Naive thymus-derived CD4-positive, alpha-beta T cell (primary cell): Measurements from ENCODE around the gene EFNA4. TPM values are rescaled to one million over a fixed set of nuclear protein-coding genes. Genes with fewer than 3 reads are reported as not detected.

Source experiments
- ATAC-seq: fragments of 150-1000 bp; cut with Tn5 transposase; 2 replicates; pipeline ENCODE4 v1.10.0; 2021; ENCODE audit warnings: mild to moderate bottlenecking, moderate library complexity
- CTCF ChIA-PET: fragments of 350-600 bp; sonication (Branson Sonifier 250); formaldehyde crosslinking; loops from one replicate; lab custom pipeline; 2021; ENCODE audit warnings: antibody characterized with exemption; lab: Charles Lee
- POLR2A ChIA-PET: fragments of 350-600 bp; sonication (Branson Sonifier 250); formaldehyde crosslinking; loops from one replicate; lab custom pipeline; 2021; ENCODE audit warnings: antibody characterized with exemption, inconsistent platforms; lab: Charles Lee
- DNase-seq, 9 donors: peaks; one replicate each; pipeline versions ENCODE4 v3.0.0 to v3.0.0-alpha.2; 2020 to 2022; ENCODE audit warnings: mixed read lengths in 1 of 9
- H3K27ac ChIP-seq: one replicate; pipeline ENCODE4 v1.7.0; 2013; ENCODE audit warnings: mild to moderate bottlenecking, low read depth, low read length, moderate library complexity
- H3K27me3 ChIP-seq, 2 donors: one replicate each; pipeline ENCODE4 v1.7.0; 2013; ENCODE audit warnings: low read length in 2 of 2, mild to moderate bottlenecking in 2 of 2, moderate library complexity in 2 of 2; ENCODE audit not compliant: control insufficient read depth in 2 of 2, insufficient read depth in 2 of 2
- H3K36me3 ChIP-seq, 3 experiments: 1 replicate in 2 of 3; 2 replicates in 1 of 3; pipeline ENCODE4 v1.7.0; 2013; ENCODE audit warnings: low read length in 3 of 3, mild to moderate bottlenecking in 3 of 3, moderate library complexity in 1 of 3; ENCODE audit not compliant: insufficient read depth in 3 of 3, control insufficient read depth in 2 of 3
- H3K4me1 ChIP-seq, 2 donors: one replicate each; pipeline ENCODE4 v1.7.0; 2013; ENCODE audit warnings: low read length in 2 of 2, mild to moderate bottlenecking in 2 of 2, moderate library complexity in 1 of 2; ENCODE audit not compliant: control insufficient read depth in 2 of 2, insufficient read depth in 2 of 2
- H3K4me3 ChIP-seq: 2 replicates; pipeline ENCODE4 v1.7.0; 2013; ENCODE audit warnings: mild to moderate bottlenecking, low read length
- H3K9me3 ChIP-seq, 3 experiments: 1 replicate in 2 of 3; 2 replicates in 1 of 3; pipeline ENCODE4 v1.7.0; 2013; ENCODE audit warnings: low read length in 3 of 3; ENCODE audit not compliant: control insufficient read depth in 2 of 3
- H3K27ac Mint-ChIP-seq, 9 donors: one replicate each; pipeline ENCODE4 v1.8.0; 2020 to 2022; ENCODE audit warnings: mixed read lengths in 9 of 9, mild to moderate bottlenecking in 8 of 9, moderate library complexity in 5 of 9, inconsistent platforms in 2 of 9
- H3K27me3 Mint-ChIP-seq, 5 donors: one replicate each; pipeline ENCODE4 v1.8.0; 2021 to 2022; ENCODE audit warnings: mixed read lengths in 5 of 5, mild to moderate bottlenecking in 1 of 5
- H3K36me3 Mint-ChIP-seq, 5 donors: one replicate each; pipeline ENCODE4 v1.8.0; 2020 to 2022; ENCODE audit warnings: mixed read lengths in 5 of 5, mild to moderate bottlenecking in 3 of 5, inconsistent platforms in 1 of 5
- H3K4me1 Mint-ChIP-seq, 7 donors: one replicate each; pipeline ENCODE4 v1.8.0; 2020 to 2022; ENCODE audit warnings: mixed read lengths in 7 of 7, mild to moderate bottlenecking in 3 of 7, inconsistent platforms in 1 of 7
- H3K4me3 Mint-ChIP-seq, 10 donors: one replicate each; pipeline ENCODE4 v1.8.0; 2020 to 2022; ENCODE audit warnings: mild to moderate bottlenecking in 10 of 10, mixed read lengths in 10 of 10, moderate library complexity in 6 of 10, inconsistent platforms in 2 of 10
- H3K9me3 Mint-ChIP-seq, 11 donors: one replicate each; pipeline ENCODE4 v1.8.0; 2020 to 2022; ENCODE audit warnings: mixed read lengths in 11 of 11, mild to moderate bottlenecking in 4 of 11, inconsistent platforms in 1 of 11, moderate library complexity in 1 of 11
- intact Hi-C, 2 donors: fragments of 100-400 bp; cut with micrococcal nuclease; formaldehyde crosslinking; loops; one replicate each; pipeline ENCODE4 v1.15.1; 2023
- polyA plus RNA-seq, 2 donors: library from polyadenylated mRNA; unstranded; fragments of 300-500 nt; fragmentation: Illumina TruSeq; gene quantifications; one replicate each; pipeline ENCODE4 v1.2.3, GENCODE V29; 2021
- total RNA-seq, 6 experiments: library from RNA in 5 of 6; stranded (reverse) in 5 of 6; gene quantifications; 1 replicate in 5 of 6; 2 replicates in 1 of 6; pipeline ENCODE4 v1.2.3 and lab custom pipeline; 2021 to 2026

Gene EFNA4
- total and polyA plus RNA-seq, 7 experiments from 2014 or later: 2.1 to 9.4 (median 4.8) TPM

GRCh38 chr1:155083052-155083541 is 19.6 kb downstream of the EFNA4 start:
- peaks cover 0 to 4% (median 0%) of the 10 kb centered on the region in 11 donors for H3K9me3 Mint-ChIP-seq
- peaks cover 17 to 52% (median 31%) of the 10 kb centered on the region in 5 donors for H3K27me3 Mint-ChIP-seq
- ChIA-PET POLR2A (interaction anchor here (1.0 to 4.4 kb wide), 3 partner anchors 11 to 24 kb away, joined by 3 to 51 read pairs (median 3); partner anchors contain the start of gene EFNA4), CTCF (interaction anchor here (1.0 to 4.7 kb wide), 3 partner anchors 9 to 21 kb away, joined by 3 to 131 read pairs (median 25); partner anchors contain the start of gene EFNA4)
- intact Hi-C loops: loop anchor here (5.0 to 10.0 kb wide), 3 partner anchors 54 to 608 kb away; partner anchors contain the start of genes PBXIP1 (in 1 of the 2) and SLC50A1 (in 1 of the 2)
- H3K36me3 Mint-ChIP-seq: peaks cover 0 to 4% (median 0%) of the 10 kb centered on the region in 5 donors
- no peak for ATAC-seq
- peaks cover 30 to 55% (median 50%) of the 10 kb centered on the region in 7 donors for H3K4me1 Mint-ChIP-seq
- DNase-seq: no peak
- no peak overlapping the region for H3K4me3 ChIP-seq
- H3K9me3 ChIP-seq: no peaks in the 10 kb centered on the region
- H3K4me1 ChIP-seq: peaks cover 61 to 63% of the 10 kb centered on the region in 2 donors
- H3K27me3 ChIP-seq: peaks cover 28 to 31% of the 10 kb centered on the region in 2 donors
- no peak overlapping the region for H3K27ac ChIP-seq
- H3K27ac Mint-ChIP-seq: no peak overlapping the region
- H3K36me3 ChIP-seq: no peaks in the 10 kb centered on the region
- H3K4me3 Mint-ChIP-seq: peak overlapping the region in 8 of 10 donors; percentile 60 to 90 (median 70)

GRCh38 chr1:155083865-155084721 is 20.6 kb downstream of the EFNA4 start:
- Mint-ChIP-seq H3K4me3 (peak overlapping the region; percentile 88 to 100 (median 94)), H3K36me3 (peaks cover 0 to 4% (median 0%) of the 10 kb centered on the region in 5 donors), H3K27me3 (peaks cover 17 to 49% (median 31%) of the 10 kb centered on the region in 5 donors), H3K4me1 (peaks cover 30 to 51% (median 49%) of the 10 kb centered on the region in 7 donors), H3K9me3 (peaks cover 0 to 4% (median 0%) of the 10 kb centered on the region in 11 donors), H3K27ac (peak overlapping the region in 8 of 9 donors; percentile 67 to 98 (median 90))
- H3K4me1 ChIP-seq: peaks cover 58 to 59% of the 10 kb centered on the region in 2 donors
- intact Hi-C loops: loop anchor here (1.0 to 10.0 kb wide), 10 partner anchors 21 to 609 kb away; partner anchors contain the start of genes EFNA4 (in 2 of the 2), KRTCAP2 (in 2 of the 2), SLC50A1 (in 2 of the 2) and TRIM46 (in 2 of the 2)
- H3K27me3 ChIP-seq: peaks cover 28 to 31% of the 10 kb centered on the region in 2 donors
- CTCF ChIA-PET: interaction anchor here (0.8 to 4.7 kb wide), 14 partner anchors 9 to 142 kb away, joined by 3 to 131 read pairs (median 6); partner anchors contain the start of genes ADAM15, EFNA4, KRTCAP2 and PBXIP1
- POLR2A ChIA-PET: interaction anchor here (1.0 to 4.4 kb wide), 8 partner anchors 9 to 524 kb away, joined by 3 to 51 read pairs (median 3); partner anchors contain the start of gene EFNA4
- no peaks in the 10 kb centered on the region for H3K9me3 ChIP-seq
- H3K27ac ChIP-seq: peak overlapping the region; percentile 63
- H3K36me3 ChIP-seq: no peaks in the 10 kb centered on the region
- H3K4me3 ChIP-seq: peak overlapping the region; percentile 97
- DNase-seq (peak in 1 of 9 donors; percentile 41), ATAC-seq (no peak)

- H3K27me3 Mint-ChIP-seq: peaks cover 17 to 41% (median 23%) of the 10 kb centered on the region in 5 donors
- DNase-seq: peak; percentile 87 to 96 (median 93)
- ATAC-seq: peak; percentile 86
- peak overlapping the region; percentile 88 to 100 (median 94) for H3K4me3 Mint-ChIP-seq
- peak overlapping the region; percentile 88 to 98 (median 93) for H3K27ac Mint-ChIP-seq
- peaks cover 24 to 43% (median 41%) of the 10 kb centered on the region in 7 donors for H3K4me1 Mint-ChIP-seq
- peaks cover 0 to 2% (median 0%) of the 10 kb centered on the region in 11 donors for H3K9me3 Mint-ChIP-seq
- no peaks in the 10 kb centered on the region for H3K36me3 ChIP-seq
- peak overlapping the region; percentile 63 for H3K27ac ChIP-seq
- intact Hi-C loops: loop anchor here (1.0 to 10.0 kb wide), 16 partner anchors 14 to 967 kb away; partner anchors contain the start of genes EFNA4 (in 2 of the 2), KRTCAP2 (in 2 of the 2), PBXIP1 (in 2 of the 2) and SLC50A1 (in 2 of the 2)
- H3K4me1 ChIP-seq: peaks cover 51 to 53% of the 10 kb centered on the region in 2 donors
- H3K4me3 ChIP-seq: peak overlapping the region; percentile 97
- POLR2A ChIA-PET: interaction anchor here (0.6 to 4.4 kb wide), 14 partner anchors 10 to 525 kb away, joined by 3 to 51 read pairs (median 3); partner anchors contain the start of genes EFNA4, KRTCAP2, PBXIP1 and PMVK
- peaks cover 28 to 31% of the 10 kb centered on the region in 2 donors for H3K27me3 ChIP-seq
- H3K36me3 Mint-ChIP-seq: peaks cover 0 to 4% (median 0%) of the 10 kb centered on the region in 5 donors
- CTCF ChIA-PET: interaction anchor here (0.5 to 4.7 kb wide), 36 partner anchors 10 to 605 kb away, joined by 3 to 131 read pairs (median 4); partner anchors contain the start of genes ADAM15, CKS1B, EFNA4 and FLAD1
- no peaks in the 10 kb centered on the region for H3K9me3 ChIP-seq
Measured at GRCh38 chr1:155084722-155085503, 21.4 kb downstream of the EFNA4 start.

GRCh38 chr1:155085504-155086127 is 22.1 kb downstream of the EFNA4 start:
- Mint-ChIP-seq H3K27me3 (peaks cover 17 to 35% (median 23%) of the 10 kb centered on the region in 5 donors), H3K27ac (peak overlapping the region; percentile 88 to 98 (median 93)), H3K4me1 (peaks cover 24 to 42% (median 39%) of the 10 kb centered on the region in 7 donors), H3K4me3 (peak overlapping the region; percentile 88 to 100 (median 94)), H3K9me3 (peaks cover 0 to 2% (median 0%) of the 10 kb centered on the region in 11 donors), H3K36me3 (peaks cover 0 to 4% (median 0%) of the 10 kb centered on the region in 5 donors)
- H3K27ac ChIP-seq: peak overlapping the region; percentile 63
- no peaks in the 10 kb centered on the region for H3K36me3 ChIP-seq
- peak overlapping the region; percentile 97 for H3K4me3 ChIP-seq
- peaks cover 28 to 31% of the 10 kb centered on the region in 2 donors for H3K27me3 ChIP-seq
- CTCF ChIA-PET: interaction anchor here (0.5 to 4.7 kb wide), 35 partner anchors 9 to 648 kb away, joined by 3 to 131 read pairs (median 4); partner anchors contain the start of genes ADAM15, EFNA4, FLAD1 and KRTCAP2
- DNase-seq: peak in 7 of 9 donors; percentile 31 to 79 (median 51)
- ATAC-seq: peak; percentile 35
- POLR2A ChIA-PET: interaction anchor here (0.8 to 4.4 kb wide), 11 partner anchors 13 to 149 kb away, joined by 3 to 51 read pairs (median 3); partner anchors contain the start of genes EFNA4, KRTCAP2, PBXIP1 and PMVK
- peaks cover 44 to 46% of the 10 kb centered on the region in 2 donors for H3K4me1 ChIP-seq
- no peaks in the 10 kb centered on the region for H3K9me3 ChIP-seq
- intact Hi-C loops: loop anchor here (1.0 to 10.0 kb wide), 12 partner anchors 14 to 967 kb away; partner anchors contain the start of genes KRTCAP2 (in 2 of the 2), TRIM46 (in 2 of the 2), ADAM15 (in 1 of the 2) and LAMTOR2 (in 1 of the 2)
